ENCODE results near the gene GSG1L. TPM values are rescaled to one million over a fixed set of nuclear protein-coding genes. Genes with fewer than 3 reads are reported as not detected.

Gene GSG1L
- total RNA-seq, 1 experiment from 2014 or later: not detected

Other genes with a start within 250 kb of the GSG1L start
- 55.4 and 67.3 TPM in 2 replicates for gene XPO6, start 148.3 kb upstream of the GSG1L start, total RNA-seq (2014; rRNA removed; shearing (Covaris generic))
- gene SBK1, start 228.8 kb upstream of the GSG1L start, total RNA-seq (2014; rRNA removed; shearing (Covaris generic)): not detected in 2 replicates